ENCODE measurements around the gene TRAPPC6A.

TRAPPC6A gene

DNA sequence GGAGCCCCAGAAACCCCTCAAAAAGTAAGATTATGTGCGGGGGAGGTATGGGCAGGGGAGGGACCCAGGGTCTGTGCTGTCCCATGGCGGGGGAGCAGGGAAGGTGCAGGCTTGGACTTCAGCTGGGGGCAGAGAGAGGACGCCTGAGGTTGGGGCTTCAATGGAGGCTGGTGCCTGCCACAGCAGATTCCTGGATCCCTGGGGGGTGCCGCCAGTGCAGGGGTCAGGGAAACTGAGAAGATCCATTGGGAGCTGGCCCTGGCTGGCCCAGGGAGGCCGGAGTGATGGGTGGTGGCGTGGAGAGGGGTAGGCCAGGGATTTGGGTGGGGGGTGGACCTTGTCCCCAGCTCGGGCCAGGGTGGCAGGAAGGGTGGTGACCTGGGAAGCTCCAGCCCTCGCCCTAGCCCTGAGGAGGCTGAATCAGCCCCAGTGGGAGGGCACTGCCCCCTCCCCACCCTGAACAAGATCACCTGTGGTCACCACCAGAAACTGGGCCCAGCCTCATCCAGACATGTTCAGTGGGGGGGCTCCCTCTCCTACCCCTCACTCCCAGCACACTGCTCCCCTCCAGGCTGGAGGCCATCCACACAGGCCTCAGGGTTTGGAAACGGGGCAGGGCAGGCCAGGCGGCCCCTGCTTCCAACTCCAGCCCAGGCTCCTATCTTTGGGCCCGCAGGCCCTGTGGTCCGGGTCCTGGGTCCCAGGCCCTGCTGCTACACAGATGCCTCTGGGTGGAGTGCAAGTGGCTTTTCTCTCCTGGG is 18.6 kb downstream of the TRAPPC6A start:
- H3K4me3 ChIP-seq (ENCODE audit: low read length) = no peak overlapping the region
- H3K79me2 ChIP-seq (ENCODE audit: control insufficient read depth, low read length) = no peaks in the 10 kb centered on the region
- H3K27me3 ChIP-seq (ENCODE audit: control insufficient read depth, low read length) = peaks cover 16% of the 10 kb centered on the region
- no peaks in the 10 kb centered on the region for H3K36me3 ChIP-seq (ENCODE audit: control insufficient read depth, low read length)
- H3K4me2 ChIP-seq (ENCODE audit: low read length) = no peak overlapping the region
- no peak overlapping the region for H3K27ac ChIP-seq (ENCODE audit: low read depth, low read length)
- H4K20me1 ChIP-seq (ENCODE audit: control insufficient read depth, insufficient read depth, low read depth, low read length) = no peaks in the 10 kb centered on the region
- no peaks in the 10 kb centered on the region for H3F3A ChIP-seq (ENCODE audit: control insufficient read depth, insufficient read depth)
- no peaks in the 10 kb centered on the region for H3K9me3 ChIP-seq (ENCODE audit: control insufficient read depth, insufficient read depth, low read length)
- TF ChIP-seq, protein P1, sequence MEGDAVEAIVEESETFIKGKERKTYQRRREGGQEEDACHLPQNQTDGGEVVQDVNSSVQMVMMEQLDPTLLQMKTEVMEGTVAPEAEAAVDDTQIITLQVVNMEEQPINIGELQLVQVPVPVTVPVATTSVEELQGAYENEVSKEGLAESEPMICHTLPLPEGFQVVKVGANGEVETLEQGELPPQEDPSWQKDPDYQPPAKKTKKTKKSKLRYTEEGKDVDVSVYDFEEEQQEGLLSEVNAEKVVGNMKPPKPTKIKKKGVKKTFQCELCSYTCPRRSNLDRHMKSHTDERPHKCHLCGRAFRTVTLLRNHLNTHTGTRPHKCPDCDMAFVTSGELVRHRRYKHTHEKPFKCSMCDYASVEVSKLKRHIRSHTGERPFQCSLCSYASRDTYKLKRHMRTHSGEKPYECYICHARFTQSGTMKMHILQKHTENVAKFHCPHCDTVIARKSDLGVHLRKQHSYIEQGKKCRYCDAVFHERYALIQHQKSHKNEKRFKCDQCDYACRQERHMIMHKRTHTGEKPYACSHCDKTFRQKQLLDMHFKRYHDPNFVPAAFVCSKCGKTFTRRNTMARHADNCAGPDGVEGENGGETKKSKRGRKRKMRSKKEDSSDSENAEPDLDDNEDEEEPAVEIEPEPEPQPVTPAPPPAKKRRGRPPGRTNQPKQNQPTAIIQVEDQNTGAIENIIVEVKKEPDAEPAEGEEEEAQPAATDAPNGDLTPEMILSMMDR (IDR thresholded peaks at IDR 0.05; ENCODE audit: low read depth, low read length, poor library complexity, severe bottlenecking) = no peak
- TF ChIP-seq EZH2phosphoT487 (IDR thresholded peaks at IDR 0.05; ENCODE audit: borderline replicate concordance, low read length) = no peak
- no peaks in the 10 kb centered on the region for H3K9me2 ChIP-seq (replicated peaks; ENCODE audit: control insufficient read depth, low read length)
- H3K4me1 ChIP-seq (ENCODE audit: control insufficient read depth, low read length) = peaks cover 8% of the 10 kb centered on the region

DNA sequence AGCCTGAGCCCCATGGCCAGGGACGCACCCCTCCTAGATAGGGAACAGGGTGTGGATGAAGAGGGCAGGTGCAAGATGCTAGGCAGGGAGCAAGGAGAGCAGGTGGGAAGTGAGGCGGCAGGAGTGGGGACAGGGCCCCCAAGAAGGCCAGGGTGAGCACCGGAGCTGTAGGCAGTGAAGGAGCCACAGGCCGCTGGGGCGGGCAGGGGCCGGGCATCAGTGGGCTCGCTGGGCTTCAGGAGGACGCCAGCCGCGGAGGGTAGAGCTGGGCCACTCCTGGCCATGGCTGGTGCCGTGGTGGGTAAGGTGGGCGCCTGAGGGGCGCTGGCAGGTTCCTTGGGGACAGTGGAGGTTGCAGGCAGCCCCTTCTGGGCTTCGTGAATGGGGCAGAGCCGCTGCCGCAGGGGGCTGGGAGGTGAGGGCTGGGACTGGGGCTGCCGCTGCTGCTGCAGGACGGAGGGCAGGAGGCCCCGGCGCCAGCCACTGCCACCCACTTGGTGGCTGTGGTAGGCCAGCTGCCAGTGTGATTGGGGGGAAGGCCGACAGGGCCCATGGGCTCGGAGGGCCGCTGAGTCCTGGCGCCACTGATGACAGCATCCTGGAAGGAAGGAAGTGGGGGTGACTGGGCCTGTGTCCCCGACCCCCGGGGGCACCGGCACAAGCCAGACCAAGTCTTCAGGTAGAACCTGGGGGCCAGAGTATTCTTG is 19.4 kb downstream of the TRAPPC6A start:
- Histone ChIP-seq H3K27me3 (ENCODE audit: control insufficient read depth, low read length) (peaks cover 23% of the 10 kb centered on the region), H3K9me3 (ENCODE audit: control insufficient read depth, insufficient read depth, low read length) (no peaks in the 10 kb centered on the region), H3K27ac (ENCODE audit: low read depth, low read length) (no peak overlapping the region), H4K20me1 (ENCODE audit: control insufficient read depth, insufficient read depth, low read depth, low read length) (no peaks in the 10 kb centered on the region), H3K79me2 (ENCODE audit: control insufficient read depth, low read length) (no peaks in the 10 kb centered on the region), H3F3A (ENCODE audit: control insufficient read depth, insufficient read depth) (no peaks in the 10 kb centered on the region), H3K36me3 (ENCODE audit: control insufficient read depth, low read length) (no peaks in the 10 kb centered on the region), H3K4me2 (ENCODE audit: low read length) (no peak overlapping the region), H3K4me3 (ENCODE audit: low read length) (no peak overlapping the region), H3K9me2 (replicated peaks; ENCODE audit: control insufficient read depth, low read length) (no peaks in the 10 kb centered on the region), H3K4me1 (ENCODE audit: control insufficient read depth, low read length) (peaks cover under 1% of the 10 kb centered on the region; the same call in 1 of the 2 replicates)
- no peak for TF ChIP-seq EZH2phosphoT487 (IDR thresholded peaks at IDR 0.05; ENCODE audit: borderline replicate concordance, low read length)
- TF ChIP-seq, protein P1 (IDR thresholded peaks at IDR 0.05; ENCODE audit: low read depth, low read length, poor library complexity, severe bottlenecking) = no peak

DNA sequence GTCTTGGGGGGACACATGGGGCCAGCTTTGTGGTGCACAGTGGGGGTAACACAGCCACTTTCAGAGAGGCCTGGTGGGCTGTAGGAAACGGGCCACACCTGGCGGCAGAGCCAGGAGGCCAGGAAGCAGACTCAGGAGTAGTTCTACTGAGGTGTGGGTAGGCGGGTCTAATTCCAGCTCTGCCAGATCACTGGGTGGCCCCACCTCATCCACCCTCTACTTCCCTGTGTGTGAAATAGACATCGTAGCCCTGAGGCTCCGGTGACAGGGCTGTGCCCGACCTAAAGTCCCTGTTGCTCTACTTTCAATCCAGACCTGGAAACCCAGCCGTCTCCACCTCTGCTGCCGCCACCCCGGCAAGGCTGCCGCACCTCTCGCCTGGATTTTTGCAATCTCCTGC is 21.3 kb downstream of the TRAPPC6A start:
- Histone ChIP-seq H3F3A (ENCODE audit: control insufficient read depth, insufficient read depth) (no peaks in the 10 kb centered on the region), H3K9me3 (ENCODE audit: control insufficient read depth, insufficient read depth, low read length) (no peaks in the 10 kb centered on the region), H3K36me3 (ENCODE audit: control insufficient read depth, low read length) (no peaks in the 10 kb centered on the region), H3K79me2 (ENCODE audit: control insufficient read depth, low read length) (no peaks in the 10 kb centered on the region), H4K20me1 (ENCODE audit: control insufficient read depth, insufficient read depth, low read depth, low read length) (no peaks in the 10 kb centered on the region), H3K4me3 (ENCODE audit: low read length) (no peak overlapping the region), H3K4me1 (ENCODE audit: control insufficient read depth, low read length) (peaks cover 9% of the 10 kb centered on the region), H3K27me3 (ENCODE audit: control insufficient read depth, low read length) (peaks cover 34% of the 10 kb centered on the region), H3K27ac (ENCODE audit: low read depth, low read length) (no peak overlapping the region), H3K4me2 (ENCODE audit: low read length) (no peak overlapping the region), H3K9me2 (replicated peaks; ENCODE audit: control insufficient read depth, low read length) (no peaks in the 10 kb centered on the region)
- no peak for TF ChIP-seq EZH2phosphoT487 (IDR thresholded peaks at IDR 0.05; ENCODE audit: borderline replicate concordance, low read length)
- TF ChIP-seq, protein P1 (IDR thresholded peaks at IDR 0.05; ENCODE audit: low read depth, low read length, poor library complexity, severe bottlenecking) = no peak
